HG02884 (cell line): ENCODE data around the gene ZMYND19.
"Not testable (repeated sequence)": the region's sequence is repeated elsewhere in the genome, so short reads cannot be mapped to it uniquely, and the experiment has no call there.

Source experiments
- ATAC-seq: cut with Tn5 transposase; IDR thresholded peaks from one replicate; pipeline ENCODE4 v1.9.1; 2021; ENCODE audit warnings: mild to moderate bottlenecking, moderate library complexity; ENCODE audit not compliant: unreplicated experiment

Gene ZMYND19

DNA sequence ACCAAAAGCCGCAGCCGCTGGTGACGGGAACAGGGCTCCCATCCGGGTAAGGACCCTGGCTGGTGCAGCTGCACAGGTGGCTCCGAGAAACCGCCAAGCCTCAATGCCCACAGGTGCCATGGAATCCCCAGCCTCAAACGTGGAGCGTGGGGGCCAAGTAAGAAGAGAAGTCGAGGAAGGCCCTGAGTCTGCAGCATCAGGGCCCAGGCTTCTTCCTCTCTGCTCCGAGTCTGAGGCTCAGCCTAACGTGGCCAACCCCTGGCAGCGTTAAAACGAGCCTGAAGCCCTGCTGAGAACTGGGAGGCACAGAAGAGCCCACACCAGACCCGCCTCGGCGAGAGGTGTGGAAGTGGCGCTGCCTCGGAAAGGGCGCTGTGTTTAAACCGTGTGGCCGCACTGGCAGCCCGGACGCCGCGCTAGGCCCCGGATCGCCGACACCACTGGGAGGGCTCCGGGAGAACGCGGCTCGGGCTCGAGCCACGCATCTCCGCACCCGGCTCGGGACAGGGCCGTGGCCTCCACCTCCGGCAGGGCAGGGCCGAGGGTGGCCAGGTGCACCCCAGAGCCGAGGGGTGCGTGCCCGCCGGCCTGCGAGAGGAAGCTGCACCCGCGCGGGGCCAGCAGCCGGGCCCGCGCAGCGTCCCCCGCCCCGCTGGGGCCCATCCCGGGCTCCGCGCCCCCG, 730 bp downstream of the ZMYND19 start:
- peak; percentile 12 for ATAC-seq

DNA sequence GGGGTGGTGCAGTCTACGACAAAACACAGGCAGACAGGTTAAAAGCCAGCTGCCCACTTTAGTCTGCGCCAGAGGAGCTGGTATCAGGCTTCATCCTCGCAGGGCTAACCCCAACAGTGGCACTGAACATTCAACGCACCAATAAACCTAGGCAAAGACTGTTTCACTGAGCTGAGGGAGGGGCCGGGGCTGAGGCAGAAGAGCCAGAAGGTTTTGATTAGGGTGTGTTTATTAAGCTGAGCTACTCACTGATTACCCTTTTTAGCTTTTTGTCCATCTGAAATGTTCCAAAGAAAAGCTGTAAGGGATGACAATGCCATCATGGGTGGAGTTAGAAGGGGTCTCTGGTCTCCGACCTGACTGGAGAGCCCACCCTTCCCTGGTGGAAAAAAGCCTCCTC, 1.4 kb downstream of the ZMYND19 start:
- no peak for ATAC-seq

GRCh38 chr9:137588311-137588710, 2.0 kb downstream of the ZMYND19 start:
- no peak for ATAC-seq

GRCh38 chr9:137586854-137587253, 3.5 kb downstream of the ZMYND19 start:
- no peak for ATAC-seq

- ATAC-seq: no peak
Observed at GRCh38 chr9:137583957-137584356, 6.4 kb downstream of the ZMYND19 start.

DNA sequence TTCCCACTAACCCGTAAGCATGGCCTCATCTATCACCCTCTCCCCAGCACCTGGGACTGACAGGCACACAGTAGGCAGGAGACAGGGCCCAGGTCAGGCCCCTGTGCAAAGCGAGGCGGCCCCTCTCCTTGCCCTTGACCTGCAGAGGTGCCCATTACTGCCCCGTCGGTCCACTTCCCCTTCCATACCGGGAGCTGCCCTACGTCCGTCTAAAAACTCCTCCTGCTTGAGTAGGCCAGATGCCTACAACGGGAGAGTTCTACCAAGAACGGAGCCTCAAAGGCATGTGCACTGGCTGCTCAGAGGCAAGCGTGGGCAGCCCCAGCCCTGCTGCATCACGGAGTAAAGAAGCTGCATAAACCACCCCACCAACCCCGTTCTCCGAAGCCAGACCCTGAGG, 7.0 kb downstream of the ZMYND19 start:
- ATAC-seq: no peak

GRCh38 chr9:137582286-137582860, 7.9 kb downstream of the ZMYND19 start:
- no peak for ATAC-seq

GRCh38 chr9:137581361-137582285, 8.7 kb downstream of the ZMYND19 start:
- ATAC-seq: no peak

GRCh38 chr9:137580954-137581322, 9.4 kb downstream of the ZMYND19 start:
- no peak for ATAC-seq

DNA sequence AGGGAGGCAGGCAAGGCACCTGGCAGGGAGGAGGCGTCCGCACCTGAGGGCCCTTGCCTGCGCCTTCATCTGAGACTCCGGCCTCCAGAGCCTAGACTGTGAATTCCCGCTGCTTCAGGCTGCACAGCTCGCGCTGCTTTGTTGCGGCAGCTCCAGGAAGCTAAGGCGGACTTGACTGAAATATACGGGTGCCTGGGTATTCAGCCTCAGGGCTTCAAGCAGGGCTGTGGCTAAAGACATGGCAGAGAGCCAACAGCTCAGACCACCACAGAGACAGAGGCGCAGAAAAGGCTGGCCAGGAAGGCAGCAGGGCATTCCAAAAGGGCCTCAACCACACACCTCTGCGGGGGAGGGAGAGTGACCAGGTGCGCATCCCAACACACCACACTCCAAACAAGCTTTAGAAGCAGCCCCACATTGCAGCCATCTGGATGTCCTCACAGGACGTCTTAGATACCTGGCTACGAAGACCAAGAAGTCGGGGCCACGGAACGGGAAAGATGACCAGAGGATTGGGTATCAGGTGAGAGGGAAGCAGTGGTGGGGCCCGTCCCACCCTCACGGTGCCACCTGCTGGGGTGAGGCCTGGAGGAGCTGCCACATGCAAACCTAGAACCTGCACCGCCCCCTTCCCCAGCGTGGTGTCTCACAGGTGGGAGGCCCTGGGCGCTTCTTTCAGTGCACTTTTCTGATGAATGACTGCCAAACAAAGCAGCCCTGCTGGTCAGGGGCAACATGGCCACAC, 9.9 kb downstream of the ZMYND19 start:
- no peak for ATAC-seq

DNA sequence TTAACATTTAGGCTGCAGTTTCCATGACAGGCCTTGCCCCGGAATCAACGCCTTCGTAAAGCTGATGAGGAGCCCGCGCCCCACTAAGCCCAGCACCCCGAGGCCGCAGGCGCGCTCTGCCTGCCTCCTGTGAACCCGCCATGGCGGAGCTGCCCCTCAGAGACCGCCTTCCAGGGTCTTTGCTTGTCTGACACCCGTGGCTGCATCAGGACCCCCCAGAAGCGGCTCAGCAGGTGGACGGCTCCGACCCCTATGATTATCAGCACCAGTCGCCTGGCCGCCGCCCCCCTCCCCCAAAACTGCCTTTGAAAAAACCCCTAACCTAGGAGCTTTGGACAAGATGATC, 11.1 kb downstream of the ZMYND19 start:
- ATAC-seq: no peak

- peak; percentile 89 for ATAC-seq
Observed at GRCh38 chr9:137578518-137579258, 11.6 kb downstream of the ZMYND19 start, which contains the start of gene DPH7. Gene DPH7 (minus strand): TSS chr9:137578925. CDS start chr9:137578777, 148 bp downstream.

DNA sequence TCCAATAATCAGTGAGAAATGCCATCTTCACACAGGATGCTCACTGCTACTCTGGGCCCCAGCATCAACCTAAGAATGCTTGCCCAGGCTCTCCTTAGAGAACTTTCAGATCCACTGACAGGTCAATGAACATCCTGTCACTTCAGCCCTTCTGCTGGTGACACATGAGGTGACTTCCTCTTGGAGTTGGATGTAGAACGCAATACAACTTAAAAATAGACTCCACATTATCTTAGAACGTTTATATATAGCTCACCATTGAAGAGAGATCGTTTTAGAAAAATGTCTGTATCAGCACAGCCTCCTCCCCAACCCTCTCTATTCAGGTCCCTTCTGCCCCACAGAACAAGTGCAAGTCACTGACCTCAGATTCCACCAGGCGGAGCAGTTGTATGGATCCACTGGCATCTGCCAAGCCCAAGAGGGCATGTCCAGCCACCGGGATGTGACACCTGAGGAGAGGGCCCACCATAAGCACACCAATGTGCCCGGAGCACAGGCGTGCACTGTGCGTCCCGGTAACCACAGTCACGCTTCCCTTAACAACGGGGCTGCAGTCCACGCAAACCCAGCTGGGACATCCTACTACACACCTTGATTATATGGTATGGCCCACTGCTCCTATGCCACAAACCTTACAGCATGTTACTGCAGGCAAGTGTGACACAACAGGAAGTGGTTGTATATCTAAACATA, 14.4 kb downstream of the ZMYND19 start:
- no peak for ATAC-seq

DNA sequence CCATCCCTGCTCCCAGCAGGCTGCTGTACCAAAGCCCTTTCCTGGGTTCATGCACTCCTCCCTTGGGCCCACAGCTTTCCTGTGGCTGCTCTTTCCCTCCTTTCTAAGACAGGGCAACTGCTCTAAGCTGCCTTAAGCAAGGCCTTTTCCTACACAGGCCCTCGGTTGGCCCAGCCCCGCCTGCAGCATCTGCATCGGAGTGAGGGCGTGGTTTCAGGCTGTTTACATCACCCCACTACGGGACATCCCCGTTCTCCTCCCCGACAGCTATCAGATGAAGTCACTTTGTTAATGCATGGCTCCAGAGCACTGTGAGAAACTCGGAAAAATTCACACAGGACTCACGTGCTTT, 15.0 kb downstream of the ZMYND19 start:
- ATAC-seq: no peak

GRCh38 chr9:137574192-137574591, 16.1 kb downstream of the ZMYND19 start:
- no peak for ATAC-seq

GRCh38 chr9:137570566-137570965, 19.7 kb downstream of the ZMYND19 start:
- ATAC-seq: no peak

- no peak for ATAC-seq
Observed at GRCh38 chr9:137569609-137570203, 20.6 kb downstream of the ZMYND19 start.

DNA sequence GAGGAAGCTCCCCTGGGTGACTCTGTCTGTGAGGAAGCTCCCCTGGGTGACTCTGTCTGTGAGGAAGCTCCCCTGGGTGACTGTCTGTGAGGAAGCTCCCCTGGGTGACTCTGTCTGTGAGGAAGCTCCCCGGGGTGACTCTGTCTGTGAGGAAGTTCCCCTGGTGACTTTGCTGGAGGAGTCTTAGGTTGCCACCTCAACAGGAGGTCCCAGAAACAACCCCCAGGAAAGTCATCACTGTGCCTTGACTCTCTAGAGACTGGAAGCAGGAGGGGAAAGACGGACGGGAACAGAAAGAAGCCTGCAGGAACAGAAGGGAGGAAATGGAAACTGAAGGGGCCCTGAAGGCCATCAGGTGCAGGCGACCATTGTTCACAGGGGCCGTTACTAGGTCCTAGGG, 21.9 kb downstream of the ZMYND19 start:
- not testable (repeated sequence) for ATAC-seq

DNA sequence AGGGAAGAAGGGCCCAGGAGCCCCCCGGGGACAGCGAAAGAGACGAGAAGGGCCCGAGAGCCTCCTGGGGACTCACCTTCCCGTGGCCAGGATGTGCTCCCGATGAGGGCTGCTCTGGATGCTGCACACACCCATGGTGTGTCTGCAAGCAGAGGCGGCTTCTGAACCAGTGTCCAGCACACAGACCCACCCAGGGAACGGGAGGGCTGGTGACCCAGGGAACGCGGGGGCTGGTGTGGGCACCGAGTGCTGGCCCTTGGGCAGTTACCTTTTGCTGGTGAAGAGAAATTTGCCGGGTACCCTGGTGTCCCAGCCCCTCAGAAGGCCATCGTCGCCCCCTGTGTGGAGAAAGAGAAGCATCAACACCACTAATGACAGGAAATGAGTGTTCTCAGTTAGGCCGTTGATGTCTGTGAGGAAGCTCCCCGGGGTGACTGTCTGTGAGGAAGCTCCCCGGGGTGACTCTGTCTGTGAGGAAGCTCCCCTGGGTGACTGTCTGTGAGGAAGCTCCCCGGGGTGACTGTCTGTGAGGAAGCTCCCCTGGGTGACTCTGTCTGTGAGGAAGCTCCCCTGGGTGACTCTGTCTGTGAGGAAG, 25.4 kb downstream of the ZMYND19 start:
- ATAC-seq: no peak
